H9 (cell line): ENCODE results near the gene FBXO48. TPM values are rescaled to one million over a fixed set of nuclear protein-coding genes. Genes with fewer than 3 reads are reported as not detected.

ENCODE experiments used
- DNase-seq: peaks from one replicate; pipeline ENCODE4 v3.0.0-alpha.2; 2017
- H2AFZ ChIP-seq: one replicate; pipeline ENCODE4 v1.6.1; 2013; ENCODE audit warnings: mild to moderate bottlenecking, low read length, control low read depth, moderate library complexity
- H2AK5ac ChIP-seq: 2 replicates; pipeline ENCODE4 v1.6.1; 2013; ENCODE audit warnings: low read length, control low read depth, mixed read lengths; ENCODE audit not compliant: insufficient read length
- H2BK120ac ChIP-seq: one replicate; pipeline ENCODE4 v1.6.1; 2013; ENCODE audit warnings: low read depth, mild to moderate bottlenecking, low read length, control low read depth, inconsistent platforms; ENCODE audit not compliant: poor library complexity, severe bottlenecking
- H2BK12ac ChIP-seq: 2 replicates; pipeline ENCODE4 v1.6.1; 2013; ENCODE audit warnings: low read length, control low read depth, mixed read lengths, low read depth; ENCODE audit not compliant: insufficient read length
- H2BK15ac ChIP-seq: 2 replicates; pipeline ENCODE4 v1.6.1; 2013; ENCODE audit warnings: low read depth, low read length, control low read depth
- H2BK20ac ChIP-seq: one replicate; pipeline ENCODE4 v1.6.1; 2013; ENCODE audit warnings: low read depth, mild to moderate bottlenecking, low read length, control low read depth, inconsistent platforms; ENCODE audit not compliant: poor library complexity, severe bottlenecking
- H2BK5ac ChIP-seq: 2 replicates; pipeline ENCODE4 v1.6.1; 2013; ENCODE audit warnings: low read length, control low read depth, mixed read lengths; ENCODE audit not compliant: insufficient read length
- H3K14ac ChIP-seq: 2 replicates; pipeline ENCODE4 v1.6.1; 2013; ENCODE audit warnings: low read length, control low read depth; ENCODE audit not compliant: insufficient read depth
- H3K18ac ChIP-seq: 2 replicates; pipeline ENCODE4 v1.6.1; 2013; ENCODE audit warnings: low read depth, mild to moderate bottlenecking, mixed read lengths, low read length, control low read depth; ENCODE audit not compliant: insufficient read length
- H3K23ac ChIP-seq: 2 replicates; pipeline ENCODE4 v1.6.1; 2013; ENCODE audit warnings: low read length, control low read depth, mixed read lengths, low read depth; ENCODE audit not compliant: insufficient read length
- H3K23me2 ChIP-seq: 2 replicates; pipeline ENCODE4 v1.6.1; 2013; ENCODE audit warnings: low read depth, mild to moderate bottlenecking, mixed read lengths, low read length, control low read depth; ENCODE audit not compliant: insufficient read length, poor library complexity, severe bottlenecking
- H3K27ac ChIP-seq: 2 replicates; pipeline ENCODE4 v1.5.1; 2013; ENCODE audit warnings: low read length, control low read depth, mixed read lengths, low read depth; ENCODE audit not compliant: insufficient read length
- H3K27me3 ChIP-seq: 2 replicates; pipeline ENCODE4 v1.6.1; 2013; ENCODE audit warnings: low read length, control low read depth, inconsistent platforms; ENCODE audit not compliant: insufficient read depth
- H3K4ac ChIP-seq: 2 replicates; pipeline ENCODE4 v1.6.1; 2013; ENCODE audit warnings: low read depth, mild to moderate bottlenecking, control low read depth, inconsistent platforms, low read length, moderate library complexity
- H3K4me1 ChIP-seq: 2 replicates; pipeline ENCODE4 v1.6.1; 2013; ENCODE audit warnings: low read length, control low read depth, inconsistent platforms; ENCODE audit not compliant: insufficient read depth
- H3K4me2 ChIP-seq: 2 replicates; pipeline ENCODE4 v1.6.1; 2013; ENCODE audit warnings: low read length, control low read depth, mixed read lengths; ENCODE audit not compliant: insufficient read length, insufficient read depth
- H3K56ac ChIP-seq: 2 replicates; pipeline ENCODE4 v1.6.1; 2013; ENCODE audit warnings: low read depth, mild to moderate bottlenecking, mixed read lengths, low read length, control low read depth; ENCODE audit not compliant: insufficient read length
- H3K79me1 ChIP-seq: 2 replicates; pipeline ENCODE4 v1.6.1; 2013; ENCODE audit warnings: low read depth, mild to moderate bottlenecking, moderate library complexity, low read length, control low read depth, inconsistent platforms; ENCODE audit not compliant: insufficient read depth, poor library complexity, severe bottlenecking
- H3K79me2 ChIP-seq: 2 replicates; pipeline ENCODE4 v1.6.1; 2013; ENCODE audit warnings: low read length, control low read depth, inconsistent platforms; ENCODE audit not compliant: insufficient read depth
- H3K9ac ChIP-seq: 2 replicates; pipeline ENCODE4 v1.6.1; 2013; ENCODE audit warnings: low read length, control low read depth, mixed read lengths; ENCODE audit not compliant: insufficient read length; ENCODE audit errors: extremely low read depth
- H3K9me3 ChIP-seq: one replicate; pipeline ENCODE4 v1.6.1; 2013; ENCODE audit warnings: low read depth, low read length, inconsistent platforms; ENCODE audit not compliant: control insufficient read depth
- H3T11ph ChIP-seq: one replicate; pipeline ENCODE4 v1.6.1; 2013; ENCODE audit warnings: mild to moderate bottlenecking, low read length, control low read depth, inconsistent platforms
- H4K20me1 ChIP-seq: one replicate; pipeline ENCODE4 v1.6.1; 2013; ENCODE audit not compliant: control insufficient read depth, insufficient read length, insufficient read depth
- H4K5ac ChIP-seq: 2 replicates; pipeline ENCODE4 v1.6.1; 2013; ENCODE audit warnings: low read depth, mild to moderate bottlenecking, mixed read lengths, low read length, control low read depth; ENCODE audit not compliant: insufficient read length
- H4K8ac ChIP-seq: replicated peaks from 2 replicates; pipeline ENCODE4 v1.6.1; 2013; ENCODE audit warnings: low read length, control low read depth, mixed read lengths, low read depth; ENCODE audit not compliant: insufficient read length
- H4K91ac ChIP-seq: 2 replicates; pipeline ENCODE4 v1.6.1; 2013; ENCODE audit warnings: low read depth, mild to moderate bottlenecking, moderate library complexity, mixed read lengths, low read length, control low read depth; ENCODE audit not compliant: insufficient read length
- H3K27ac Mint-ChIP-seq, 3 experiments: 2 replicates in 2 of 3; 3 replicates in 1 of 3; pipeline ENCODE4 v1.8.0; 2020 to 2021; ENCODE audit warnings: mixed read lengths in 3 of 3, mild to moderate bottlenecking in 1 of 3, moderate library complexity in 1 of 3
- H3K27me3 Mint-ChIP-seq: 2 replicates; pipeline ENCODE4 v1.8.0; 2021; ENCODE audit warnings: low read depth, mild to moderate bottlenecking, moderate library complexity, mixed read lengths
- H3K36me3 Mint-ChIP-seq, 3 experiments: 2 replicates in 2 of 3; 3 replicates in 1 of 3; pipeline ENCODE4 v1.8.0; 2020 to 2021; ENCODE audit warnings: low read depth in 3 of 3, mixed read lengths in 3 of 3; ENCODE audit not compliant: insufficient read depth in 1 of 3
- H3K4me1 Mint-ChIP-seq, 2 experiments: 2 replicates each; pipeline ENCODE4 v1.8.0; 2020; ENCODE audit warnings: mixed read lengths in 2 of 2
- H3K4me3 Mint-ChIP-seq, 2 experiments: 2 replicates in 1 of 2; 3 replicates in 1 of 2; pipeline ENCODE4 v1.8.0; 2020 to 2021; ENCODE audit warnings: mild to moderate bottlenecking in 2 of 2, mixed read lengths in 2 of 2, moderate library complexity in 1 of 2
- H3K9me3 Mint-ChIP-seq, 2 experiments: 2 replicates in 1 of 2; 3 replicates in 1 of 2; pipeline ENCODE4 v1.8.0; 2020; ENCODE audit warnings: mild to moderate bottlenecking in 2 of 2, mixed read lengths in 2 of 2, moderate library complexity in 1 of 2
- WGBS: extraction: QIAGEN DNeasy Blood & Tissue Kit; methylation state at CpG from one replicate; pipeline ENCODE4 v1.1.7; 2013; ENCODE audit warnings: missing lambda C conversion rate, low lambda C conversion rate, mixed read lengths; ENCODE audit not compliant: insufficient read length; ENCODE audit errors: extremely low coverage; 5-methylcytosine and 5-hydroxymethylcytosine counted together
- total RNA-seq: library from RNA; stranded (reverse); gene quantifications from 2 replicates; pipeline ENCODE4 v1.2.1, GENCODE V29; 2021
- TF ChIP-seq, protein P1 (sequence below): fragments of 200-600 bp; sonication (generic); conservative IDR thresholded peaks from 3 replicates; pipeline ENCODE4 v1.8.0; 2021; ENCODE audit warnings: antibody characterized with exemption, mild to moderate bottlenecking

The FBXO48 gene
- total RNA-seq, 1 experiment from 2014 or later, result 1.4 TPM

DNA sequence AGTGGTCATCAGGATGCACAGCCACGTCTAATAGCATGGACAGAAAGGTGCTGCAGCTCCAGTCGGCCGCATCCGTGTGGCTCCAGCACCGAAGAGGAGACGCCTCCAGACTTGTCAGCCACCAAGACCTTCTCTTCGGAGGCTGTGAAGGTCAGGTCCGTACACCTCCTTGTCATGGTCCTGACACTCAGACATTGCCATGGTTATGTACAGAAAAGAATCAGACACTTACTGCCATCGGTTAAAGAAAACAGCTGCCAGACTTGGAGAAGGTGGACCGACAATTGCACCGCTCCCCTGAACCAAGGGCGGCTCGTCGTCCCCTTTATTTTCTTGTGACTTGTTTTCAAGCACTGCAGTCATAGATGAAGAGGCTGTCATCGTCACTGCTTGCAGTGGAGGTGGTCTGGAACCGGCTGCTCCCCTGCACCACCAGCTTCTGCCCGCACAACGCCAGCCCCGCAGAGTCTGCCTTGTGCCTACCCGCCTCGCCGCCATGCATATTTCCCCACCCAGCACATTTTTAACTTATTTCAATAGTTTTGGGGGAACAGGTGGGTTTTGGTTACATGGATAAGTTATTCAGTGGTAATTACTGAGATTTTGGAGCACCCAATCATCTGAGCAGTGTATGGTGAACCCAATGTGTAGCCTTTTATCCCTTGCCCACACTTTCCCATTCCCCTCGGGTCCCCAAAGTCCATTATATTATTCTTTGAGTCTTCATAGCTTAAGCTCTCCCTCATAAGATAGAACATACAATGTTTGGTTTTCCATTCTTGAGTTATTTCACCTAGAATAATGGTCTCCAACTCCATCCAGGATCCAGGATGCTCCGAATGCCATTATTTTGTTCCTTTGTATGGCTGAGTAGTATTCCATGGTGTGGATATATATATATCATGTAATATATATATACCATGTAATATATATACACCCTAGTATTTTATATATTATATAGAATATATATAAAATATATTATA is 18.1 kb downstream of the FBXO48 start:
- Histone ChIP-seq H3K9me3 (no peaks in the 10 kb centered on the region), H4K8ac (no peak overlapping the region), H3K4ac (no peak overlapping the region), H2BK12ac (no peak overlapping the region), H2AK5ac (no peak overlapping the region), H4K20me1 (no peaks in the 10 kb centered on the region), H3T11ph (no peak overlapping the region), H2BK5ac (no peak overlapping the region), H2BK20ac (no peak overlapping the region), H3K79me2 (no peaks in the 10 kb centered on the region), H2AFZ (no peak overlapping the region), H3K79me1 (no peaks in the 10 kb centered on the region), H3K18ac (no peak overlapping the region), H3K27ac (no peak overlapping the region), H3K4me1 (no peaks in the 10 kb centered on the region), H4K5ac (no peak overlapping the region), H3K9ac (no peak overlapping the region), H3K56ac (no peak overlapping the region), H2BK120ac (no peak overlapping the region), H3K23ac (no peak overlapping the region), H3K14ac (no peak overlapping the region), H3K23me2 (no peaks in the 10 kb centered on the region), H2BK15ac (no peak overlapping the region), H3K27me3 (no peaks in the 10 kb centered on the region), H4K91ac (no peak overlapping the region), H3K4me2 (no peak overlapping the region)
- H3K4me1 Mint-ChIP-seq, result no peaks in the 10 kb centered on the region
- WGBS, result no CpG with 5 or more reads among the region's 24 CpGs
- no peaks in the 10 kb centered on the region for H3K36me3 Mint-ChIP-seq
- no peak overlapping the region for H3K27ac Mint-ChIP-seq
- TF ChIP-seq, protein P1, sequence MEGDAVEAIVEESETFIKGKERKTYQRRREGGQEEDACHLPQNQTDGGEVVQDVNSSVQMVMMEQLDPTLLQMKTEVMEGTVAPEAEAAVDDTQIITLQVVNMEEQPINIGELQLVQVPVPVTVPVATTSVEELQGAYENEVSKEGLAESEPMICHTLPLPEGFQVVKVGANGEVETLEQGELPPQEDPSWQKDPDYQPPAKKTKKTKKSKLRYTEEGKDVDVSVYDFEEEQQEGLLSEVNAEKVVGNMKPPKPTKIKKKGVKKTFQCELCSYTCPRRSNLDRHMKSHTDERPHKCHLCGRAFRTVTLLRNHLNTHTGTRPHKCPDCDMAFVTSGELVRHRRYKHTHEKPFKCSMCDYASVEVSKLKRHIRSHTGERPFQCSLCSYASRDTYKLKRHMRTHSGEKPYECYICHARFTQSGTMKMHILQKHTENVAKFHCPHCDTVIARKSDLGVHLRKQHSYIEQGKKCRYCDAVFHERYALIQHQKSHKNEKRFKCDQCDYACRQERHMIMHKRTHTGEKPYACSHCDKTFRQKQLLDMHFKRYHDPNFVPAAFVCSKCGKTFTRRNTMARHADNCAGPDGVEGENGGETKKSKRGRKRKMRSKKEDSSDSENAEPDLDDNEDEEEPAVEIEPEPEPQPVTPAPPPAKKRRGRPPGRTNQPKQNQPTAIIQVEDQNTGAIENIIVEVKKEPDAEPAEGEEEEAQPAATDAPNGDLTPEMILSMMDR, result no peak
- no peak overlapping the region for H3K4me3 Mint-ChIP-seq
- H3K9me3 Mint-ChIP-seq, result no peaks in the 10 kb centered on the region
- DNase-seq, result no peak
- H3K27me3 Mint-ChIP-seq, result peaks cover 4% of the 10 kb centered on the region; the same call in 1 of the 2 replicates
